SK-N-SH treated with all-trans-retinoic acid at 6 μM for 48 hours (cell line): ENCODE data around the gene STAG2.

ENCODE experiments used
- BACH2 ChIP-seq: fragments of 250-450 bp; sonication (Bioruptor Pico); IDR thresholded peaks from 2 replicates; pipeline ENCODE4 v1.9.0; 2021; ENCODE audit warnings: mild to moderate bottlenecking, borderline replicate concordance
- ESRRG ChIP-seq: fragments of 250-450 bp; sonication (Bioruptor Pico); IDR thresholded peaks from 2 replicates; pipeline ENCODE4 v1.6.1; 2021; ENCODE audit warnings: mild to moderate bottlenecking
- SNAI2 ChIP-seq: fragments of 250-450 bp; sonication (Bioruptor Pico); IDR thresholded peaks from 2 replicates; pipeline ENCODE4 v1.5.0; 2020; ENCODE audit warnings: mild to moderate bottlenecking, moderate library complexity
- TCF4 ChIP-seq: fragments of 250-450 bp; sonication (Bioruptor Pico); IDR thresholded peaks from 2 replicates; pipeline ENCODE4 v1.8.0; 2021; ENCODE audit warnings: mild to moderate bottlenecking, moderate library complexity, borderline replicate concordance
- ZFP30 ChIP-seq: fragments of 450-650 bp; formaldehyde crosslinking; IDR thresholded peaks from 2 replicates; pipeline ENCODE4 v1.5.0; 2022; ENCODE audit warnings: mild to moderate bottlenecking, moderate library complexity
- ZNF8 ChIP-seq: fragments of 450-650 bp; formaldehyde crosslinking; IDR thresholded peaks from 2 replicates; pipeline ENCODE4 v1.5.0; 2020; ENCODE audit warnings: mild to moderate bottlenecking, moderate library complexity

GRCh38 chrX:124125471-124125870 lies 164.0 kb downstream of the STAG2 start:
- TF ChIP-seq ESRRG (CRISPR knock-in tag) (no peak), SNAI2 (no peak), TCF4 (CRISPR knock-in tag) (no peak), BACH2 (CRISPR knock-in tag) (no peak), ZNF8 (CRISPR knock-in tag) (no peak), ZFP30 (CRISPR knock-in tag) (no peak)
